C4-2B (cell line): ENCODE data around the gene OR2A7.
"Not testable (repeated sequence)": the region's sequence is repeated elsewhere in the genome, so short reads cannot be mapped to it uniquely, and the experiment has no call there.

Experiments used
- ZFX ChIP-seq: fragments of 450-650 bp; IDR thresholded peaks from 2 replicates; pipeline ENCODE4 v1.6.1; 2017
- TF ChIP-seq, protein P1 (sequence below): fragments of 450-650 bp; conservative IDR thresholded peaks from 2 replicates; pipeline ENCODE4 v1.5.1; 2017; ENCODE audit warnings: mild to moderate bottlenecking

GRCh38 chr7:144303607-144304006 is 39.0 kb upstream of the OR2A7 start:
- TF ChIP-seq, protein P1, sequence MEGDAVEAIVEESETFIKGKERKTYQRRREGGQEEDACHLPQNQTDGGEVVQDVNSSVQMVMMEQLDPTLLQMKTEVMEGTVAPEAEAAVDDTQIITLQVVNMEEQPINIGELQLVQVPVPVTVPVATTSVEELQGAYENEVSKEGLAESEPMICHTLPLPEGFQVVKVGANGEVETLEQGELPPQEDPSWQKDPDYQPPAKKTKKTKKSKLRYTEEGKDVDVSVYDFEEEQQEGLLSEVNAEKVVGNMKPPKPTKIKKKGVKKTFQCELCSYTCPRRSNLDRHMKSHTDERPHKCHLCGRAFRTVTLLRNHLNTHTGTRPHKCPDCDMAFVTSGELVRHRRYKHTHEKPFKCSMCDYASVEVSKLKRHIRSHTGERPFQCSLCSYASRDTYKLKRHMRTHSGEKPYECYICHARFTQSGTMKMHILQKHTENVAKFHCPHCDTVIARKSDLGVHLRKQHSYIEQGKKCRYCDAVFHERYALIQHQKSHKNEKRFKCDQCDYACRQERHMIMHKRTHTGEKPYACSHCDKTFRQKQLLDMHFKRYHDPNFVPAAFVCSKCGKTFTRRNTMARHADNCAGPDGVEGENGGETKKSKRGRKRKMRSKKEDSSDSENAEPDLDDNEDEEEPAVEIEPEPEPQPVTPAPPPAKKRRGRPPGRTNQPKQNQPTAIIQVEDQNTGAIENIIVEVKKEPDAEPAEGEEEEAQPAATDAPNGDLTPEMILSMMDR = not testable (repeated sequence)
- not testable (repeated sequence) for TF ChIP-seq ZFX
